Esophagus muscularis mucosa (tissue), 3 donors: ENCODE measurements around the gene C10orf53.

Source experiments
- POLR2AphosphoS5 ChIP-seq, 2 donors: sonication (generic); formaldehyde crosslinking; IDR thresholded peaks; one replicate each; pipeline ENCODE4 v1.6.1; 2017; ENCODE audit warnings: antibody characterized with exemption in 2 of 2
- TF ChIP-seq, protein P1 (sequence below), 3 experiments: fragments of 200-600 bp in 2 of 3; fragments of 450-650 bp in 1 of 3; sonication (generic) in 2 of 3; IDR thresholded peaks; one replicate each; pipeline ENCODE4 v1.5.1; 2017 to 2019; ENCODE audit warnings: antibody characterized with exemption in 3 of 3, mild to moderate bottlenecking in 2 of 3, moderate library complexity in 1 of 3

GRCh38 chr10:49642311-49642710, 37.1 kb upstream of the C10orf53 start:
- no peak for TF ChIP-seq POLR2AphosphoS5 (IDR thresholded peaks at IDR 0.05)
- TF ChIP-seq, protein P1, sequence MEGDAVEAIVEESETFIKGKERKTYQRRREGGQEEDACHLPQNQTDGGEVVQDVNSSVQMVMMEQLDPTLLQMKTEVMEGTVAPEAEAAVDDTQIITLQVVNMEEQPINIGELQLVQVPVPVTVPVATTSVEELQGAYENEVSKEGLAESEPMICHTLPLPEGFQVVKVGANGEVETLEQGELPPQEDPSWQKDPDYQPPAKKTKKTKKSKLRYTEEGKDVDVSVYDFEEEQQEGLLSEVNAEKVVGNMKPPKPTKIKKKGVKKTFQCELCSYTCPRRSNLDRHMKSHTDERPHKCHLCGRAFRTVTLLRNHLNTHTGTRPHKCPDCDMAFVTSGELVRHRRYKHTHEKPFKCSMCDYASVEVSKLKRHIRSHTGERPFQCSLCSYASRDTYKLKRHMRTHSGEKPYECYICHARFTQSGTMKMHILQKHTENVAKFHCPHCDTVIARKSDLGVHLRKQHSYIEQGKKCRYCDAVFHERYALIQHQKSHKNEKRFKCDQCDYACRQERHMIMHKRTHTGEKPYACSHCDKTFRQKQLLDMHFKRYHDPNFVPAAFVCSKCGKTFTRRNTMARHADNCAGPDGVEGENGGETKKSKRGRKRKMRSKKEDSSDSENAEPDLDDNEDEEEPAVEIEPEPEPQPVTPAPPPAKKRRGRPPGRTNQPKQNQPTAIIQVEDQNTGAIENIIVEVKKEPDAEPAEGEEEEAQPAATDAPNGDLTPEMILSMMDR (IDR thresholded peaks at IDR 0.05) = no peak
